ENCODE results near the gene ISL2. TPM values are rescaled to one million over a fixed set of nuclear protein-coding genes. Genes with fewer than 3 reads are reported as not detected.

The ISL2 gene
- total and polyA plus RNA-seq, 5 experiments from 2014 or later: not detected

DNA sequence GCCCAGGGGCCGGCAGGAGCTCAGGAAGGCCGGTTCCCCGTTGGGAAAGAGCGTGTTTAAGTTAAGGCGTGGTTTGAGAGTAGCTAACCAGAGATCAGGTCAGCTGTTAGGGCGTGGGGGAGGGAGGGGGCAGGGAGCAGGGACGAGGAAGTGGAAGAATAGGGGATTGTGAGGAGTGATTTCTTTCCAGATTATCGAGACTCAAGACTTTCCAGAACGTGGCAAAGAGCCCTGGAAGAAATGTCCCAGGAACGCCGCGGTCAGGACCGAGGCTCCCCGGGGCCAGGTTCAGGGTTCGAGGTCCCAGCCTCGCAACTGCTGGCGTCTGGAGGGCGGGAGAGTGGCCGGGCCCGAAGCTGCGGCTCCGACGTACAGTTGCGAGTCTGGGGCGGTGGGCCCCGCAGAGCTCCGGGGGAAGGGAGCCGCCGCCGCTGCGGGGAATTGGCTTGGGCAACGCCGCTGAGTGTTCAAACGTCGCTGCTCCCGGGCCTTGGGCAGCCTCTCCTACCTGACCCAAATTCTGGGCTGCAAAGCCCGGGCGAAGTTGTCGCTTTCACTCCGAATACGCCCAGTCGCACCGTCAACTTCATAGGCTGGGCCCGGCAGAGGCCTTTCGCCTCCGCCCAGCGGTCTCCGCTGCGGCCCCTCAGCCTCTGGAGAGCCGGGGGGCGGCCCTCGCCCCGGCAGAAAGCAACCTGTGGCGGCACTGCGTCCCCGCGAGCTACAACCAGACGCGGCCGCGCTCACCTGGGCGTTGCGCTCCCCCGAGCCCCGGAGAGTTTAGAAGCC is 9.5 kb downstream of the ISL2 start:
- DNase-seq: peak in 1 of 10 donors; percentile 19
- ATAC-seq: peak; percentile 48
- no peak overlapping the region for H3K27ac Mint-ChIP-seq
- H3K36me3 Mint-ChIP-seq: peaks cover 23 to 38% (median 35%) of the 10 kb centered on the region in 3 donors
- peaks cover 0 to 7% (median 0%) of the 10 kb centered on the region in 9 donors for H3K9me3 Mint-ChIP-seq
- POLR2A ChIA-PET: no interaction called here
- H3K4me1 Mint-ChIP-seq: peaks cover 13 to 35% (median 27%) of the 10 kb centered on the region in 4 donors
- peaks cover 37 to 54% (median 50%) of the 10 kb centered on the region in 5 donors for H3K27me3 Mint-ChIP-seq
- peak overlapping the region; percentile 21 to 85 (median 66) for H3K4me3 Mint-ChIP-seq

DNA sequence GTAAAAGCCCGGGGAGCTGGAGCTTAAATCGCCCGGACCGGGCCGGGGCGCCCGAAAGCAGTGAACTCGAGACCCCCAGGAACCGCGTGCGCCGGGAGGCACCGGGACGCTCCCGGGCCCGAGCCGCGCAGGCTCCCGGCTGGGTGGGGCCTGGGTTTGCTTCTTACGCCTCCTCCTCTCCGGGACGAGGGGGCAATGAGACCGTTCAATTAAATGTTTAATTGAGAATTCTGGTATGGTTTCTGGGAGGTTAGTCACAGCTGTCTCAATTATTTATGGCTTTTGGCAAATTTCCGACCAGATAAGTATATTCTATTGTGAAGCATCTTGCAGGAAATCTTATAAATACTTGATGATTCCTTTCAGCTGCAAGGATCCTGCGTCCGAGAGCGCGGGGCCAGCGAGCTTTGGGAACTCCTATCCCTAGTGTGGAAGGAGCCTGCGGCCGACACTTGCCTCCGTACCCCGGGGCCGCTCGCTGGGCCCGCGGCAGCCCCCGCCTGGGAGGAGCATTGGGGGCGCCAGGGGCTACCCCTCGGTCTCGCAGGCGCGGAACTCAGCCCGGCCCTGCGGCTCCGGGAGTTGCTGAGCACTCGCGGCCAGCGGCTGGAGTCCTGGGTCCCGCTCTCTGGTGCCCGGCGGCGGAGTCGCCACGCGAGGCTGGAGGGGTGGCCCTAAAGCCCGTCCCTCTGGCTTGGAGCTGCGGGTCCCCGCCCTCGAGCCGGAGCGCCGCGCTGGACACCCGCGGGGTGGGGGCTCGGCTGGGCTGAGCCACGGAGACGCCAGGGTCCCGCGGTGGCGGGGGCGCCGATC is 10.3 kb downstream of the ISL2 start:
- POLR2A ChIA-PET: interaction anchor here (0.5 kb wide), 1 partner anchor 12 kb away, joined by 3 read pairs; no protein-coding TSS in a partner anchor
- Mint-ChIP-seq H3K4me3 (peak overlapping the region in 9 of 10 donors; percentile 7 to 76 (median 36)), H3K4me1 (peaks cover 8 to 29% (median 20%) of the 10 kb centered on the region in 4 donors), H3K9me3 (peaks cover 0 to 7% (median 0%) of the 10 kb centered on the region in 9 donors), H3K36me3 (peaks cover 23 to 36% (median 35%) of the 10 kb centered on the region in 3 donors), H3K27me3 (peaks cover 32 to 47% (median 44%) of the 10 kb centered on the region in 5 donors), H3K27ac (no peak overlapping the region)
- no peak for DNase-seq
- ATAC-seq: peak; percentile 9 to 26

DNA sequence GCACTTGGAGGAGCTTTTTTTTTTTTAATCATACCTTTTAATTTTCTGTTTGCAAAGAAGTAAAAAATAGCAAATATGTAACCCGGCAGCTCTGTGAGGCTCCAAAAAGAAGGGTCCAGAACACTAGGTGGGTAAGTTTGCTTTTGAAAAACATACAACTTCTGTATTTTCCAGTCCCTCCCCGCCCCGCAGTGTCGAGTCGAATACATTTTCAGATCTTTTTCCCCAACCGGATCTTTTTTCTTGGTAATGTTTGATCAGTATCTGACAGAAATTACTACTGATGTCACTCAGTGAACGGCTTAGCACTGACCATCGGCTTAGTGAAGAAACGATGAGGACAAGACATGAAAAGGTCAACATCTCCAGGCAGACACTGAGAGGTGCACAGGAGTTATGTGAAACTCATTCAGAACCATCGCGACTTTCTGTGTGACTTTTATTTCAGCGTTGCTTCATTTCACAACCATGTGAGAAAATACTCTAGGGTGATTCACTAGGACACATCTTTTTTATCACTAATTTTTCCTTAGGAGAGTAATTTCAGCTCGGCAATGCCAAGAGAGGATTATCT is 11.0 kb downstream of the ISL2 start:
- peaks cover 31 to 43% (median 40%) of the 10 kb centered on the region in 5 donors for H3K27me3 Mint-ChIP-seq
- ATAC-seq (no peak), DNase-seq (no peak)
- peaks cover 0 to 7% (median 0%) of the 10 kb centered on the region in 9 donors for H3K9me3 Mint-ChIP-seq
- peaks cover 23 to 41% (median 36%) of the 10 kb centered on the region in 3 donors for H3K36me3 Mint-ChIP-seq
- H3K4me1 Mint-ChIP-seq: peaks cover 6 to 25% (median 16%) of the 10 kb centered on the region in 4 donors
- peak overlapping the region in 6 of 10 donors; percentile 19 to 47 (median 37) for H3K4me3 Mint-ChIP-seq
- POLR2A ChIA-PET: no interaction called here
- H3K27ac Mint-ChIP-seq: no peak overlapping the region

DNA sequence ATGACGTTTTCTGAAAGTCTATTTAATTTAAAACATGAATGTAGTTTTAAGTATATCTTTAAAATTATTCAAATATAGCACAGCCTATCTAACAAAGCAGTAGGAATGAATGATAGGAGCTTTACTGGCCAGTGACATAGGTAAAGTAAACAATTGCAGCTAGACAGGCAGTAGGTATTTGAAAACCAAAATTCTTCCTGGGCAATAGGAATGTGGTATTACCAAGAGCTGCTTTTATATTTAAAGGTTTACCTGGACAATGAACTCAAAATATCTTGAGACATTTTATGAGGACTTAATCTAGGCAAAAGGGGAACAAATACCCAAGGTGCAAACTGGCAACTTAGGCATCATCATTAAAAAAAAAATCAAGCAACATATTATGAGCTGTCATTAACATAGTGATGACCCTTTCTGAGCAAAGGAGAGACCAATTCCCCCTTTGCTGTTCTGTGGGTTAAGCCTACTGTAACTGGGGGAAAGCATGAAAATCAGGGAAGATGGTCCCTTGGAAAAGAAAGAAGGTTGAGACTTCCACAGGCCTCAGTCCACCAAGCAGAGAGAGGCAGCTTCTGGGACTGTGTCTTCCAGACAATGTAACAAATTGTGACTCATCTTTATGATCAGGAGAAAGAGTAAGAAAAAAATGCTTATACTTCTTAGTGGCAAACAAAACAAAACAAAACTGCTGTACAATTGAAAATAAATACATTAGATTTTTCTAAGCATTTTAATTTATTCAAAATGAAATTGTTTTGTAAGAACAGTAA is 12.9 kb downstream of the ISL2 start:
- DNase-seq: no peak
- ATAC-seq: no peak
- no peak overlapping the region for H3K4me3 Mint-ChIP-seq
- peaks cover 24 to 30% (median 25%) of the 10 kb centered on the region in 5 donors for H3K27me3 Mint-ChIP-seq
- peaks cover 0 to 7% (median 0%) of the 10 kb centered on the region in 9 donors for H3K9me3 Mint-ChIP-seq
- no peak overlapping the region for H3K27ac Mint-ChIP-seq
- peaks cover 25 to 50% (median 47%) of the 10 kb centered on the region in 3 donors for H3K36me3 Mint-ChIP-seq
- H3K4me1 Mint-ChIP-seq: peaks cover 6 to 17% (median 14%) of the 10 kb centered on the region in 4 donors
- POLR2A ChIA-PET: interaction anchor here (0.7 kb wide), 1 partner anchor 217 kb away, joined by 3 read pairs; no protein-coding TSS in a partner anchor

DNA sequence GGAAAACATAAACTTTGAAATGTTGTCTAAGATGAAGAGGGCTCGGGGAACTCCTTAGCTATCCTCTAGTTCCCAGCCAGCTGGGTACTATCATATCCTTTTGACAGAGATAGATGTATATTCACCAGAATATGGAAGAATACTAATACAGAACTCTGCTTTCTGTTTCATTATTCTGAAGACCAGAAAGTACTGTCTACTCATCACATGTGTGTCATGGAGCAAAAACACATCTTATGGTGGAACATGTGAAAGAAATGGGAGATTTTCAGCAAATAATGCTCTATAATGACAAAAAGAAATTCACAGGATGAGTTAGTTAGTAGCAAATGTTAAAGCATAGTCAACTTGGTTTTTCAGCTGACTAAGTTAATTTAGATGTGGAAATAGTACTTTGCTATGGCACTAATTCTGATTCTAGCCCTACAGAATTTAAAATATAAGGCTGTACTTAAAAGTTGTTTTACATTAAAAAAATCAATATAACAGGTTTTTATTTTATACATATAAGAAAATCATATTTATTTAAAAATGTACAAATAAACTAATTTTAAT is 16.5 kb downstream of the ISL2 start:
- no peak for ATAC-seq
- no peak for DNase-seq
- Mint-ChIP-seq H3K4me3 (no peak overlapping the region), H3K36me3 (peaks cover 13 to 54% (median 49%) of the 10 kb centered on the region in 3 donors), H3K27ac (no peak overlapping the region), H3K4me1 (no peaks in the 10 kb centered on the region), H3K27me3 (peaks cover 3 to 9% (median 4%) of the 10 kb centered on the region in 5 donors), H3K9me3 (peaks cover 0 to 2% (median 0%) of the 10 kb centered on the region in 9 donors)
- POLR2A ChIA-PET: no interaction called here

DNA sequence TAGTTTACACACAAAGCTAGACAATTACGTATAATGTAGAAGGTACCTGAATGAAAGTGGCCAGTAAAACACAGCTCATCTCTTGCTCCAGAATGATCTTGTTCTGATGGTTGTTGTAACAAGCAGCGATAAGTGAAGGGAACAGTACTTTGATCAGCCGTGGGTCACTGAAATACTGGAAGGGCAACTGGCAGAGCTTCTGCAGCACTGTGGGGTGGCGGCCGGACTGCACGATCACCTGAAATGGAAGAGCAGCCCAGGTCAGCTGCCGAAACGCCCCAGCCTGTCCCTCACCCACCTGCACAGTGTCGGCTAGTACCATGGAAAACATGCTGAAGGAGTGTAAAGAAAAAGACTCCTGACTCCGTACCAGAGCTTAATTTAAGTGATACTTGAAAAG is 17.3 kb downstream of the ISL2 start:
- Mint-ChIP-seq H3K27me3 (peaks cover 0 to 4% (median 2%) of the 10 kb centered on the region in 5 donors), H3K4me1 (no peaks in the 10 kb centered on the region), H3K9me3 (no peaks in the 10 kb centered on the region), H3K36me3 (peaks cover 10 to 49% (median 44%) of the 10 kb centered on the region in 3 donors), H3K4me3 (no peak overlapping the region), H3K27ac (no peak overlapping the region)
- DNase-seq: no peak
- ATAC-seq: no peak
- POLR2A ChIA-PET: no interaction called here

DNA sequence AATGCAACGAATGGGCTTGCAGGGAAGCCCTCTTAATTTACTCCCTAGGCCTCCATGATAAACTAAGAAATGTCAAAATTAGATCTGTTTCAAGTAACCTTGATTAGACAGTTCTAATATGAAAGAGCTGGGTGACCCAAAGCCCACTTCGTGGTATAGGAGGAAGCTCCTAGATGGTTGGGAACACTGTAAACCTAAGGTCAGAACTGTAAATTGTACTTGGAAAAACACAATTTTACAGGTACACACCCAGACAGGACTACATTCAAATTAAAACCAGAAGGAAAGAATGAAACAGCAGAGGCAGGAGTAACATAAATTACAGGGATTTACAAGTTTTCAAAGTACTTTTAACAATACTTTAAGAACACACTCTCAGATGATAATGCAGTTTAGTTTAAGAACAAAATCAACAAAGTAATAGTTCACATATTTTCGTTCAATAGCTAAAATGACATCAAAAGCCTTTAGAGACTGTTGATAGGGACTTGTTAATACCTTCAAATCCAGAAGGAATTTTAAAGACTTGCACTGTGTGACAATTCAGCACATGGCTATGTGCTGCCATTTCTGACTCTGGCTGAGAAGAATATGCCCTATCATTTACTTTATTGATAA is 18.4 kb downstream of the ISL2 start:
- Mint-ChIP-seq H3K27ac (no peak overlapping the region), H3K4me1 (no peaks in the 10 kb centered on the region), H3K4me3 (no peak overlapping the region), H3K36me3 (peaks cover 5 to 47% (median 43%) of the 10 kb centered on the region in 3 donors), H3K9me3 (no peaks in the 10 kb centered on the region), H3K27me3 (no peaks in the 10 kb centered on the region)
- DNase-seq: no peak
- no peak for ATAC-seq
- POLR2A ChIA-PET: no interaction called here

DNA sequence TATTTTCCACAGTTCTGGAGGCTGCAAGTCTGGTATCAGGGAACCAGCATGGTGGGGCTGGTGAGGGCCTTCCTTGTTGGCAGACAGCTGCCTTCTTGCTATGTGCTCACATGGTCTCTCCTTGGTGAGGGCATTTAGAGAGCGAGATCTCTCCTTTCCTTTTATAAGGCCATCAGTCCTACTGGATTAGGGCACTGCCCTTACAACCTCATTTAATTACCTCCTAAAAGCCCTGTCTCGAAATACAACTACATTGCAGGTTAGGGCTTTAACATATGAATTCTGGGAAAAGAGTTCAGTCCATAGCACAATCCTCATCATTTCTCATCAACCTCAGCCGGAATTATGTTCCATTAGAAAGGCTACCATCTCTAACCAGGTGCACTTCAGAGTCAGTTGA is 21.9 kb downstream of the ISL2 start:
- no peaks in the 10 kb centered on the region for H3K27me3 Mint-ChIP-seq
- H3K4me1 Mint-ChIP-seq: no peaks in the 10 kb centered on the region
- no peak overlapping the region for H3K27ac Mint-ChIP-seq
- ATAC-seq (no peak), DNase-seq (no peak)
- no peak overlapping the region for H3K4me3 Mint-ChIP-seq
- H3K9me3 Mint-ChIP-seq: no peaks in the 10 kb centered on the region
- POLR2A ChIA-PET: no interaction called here
- peaks cover 4 to 44% (median 42%) of the 10 kb centered on the region in 3 donors for H3K36me3 Mint-ChIP-seq

DNA sequence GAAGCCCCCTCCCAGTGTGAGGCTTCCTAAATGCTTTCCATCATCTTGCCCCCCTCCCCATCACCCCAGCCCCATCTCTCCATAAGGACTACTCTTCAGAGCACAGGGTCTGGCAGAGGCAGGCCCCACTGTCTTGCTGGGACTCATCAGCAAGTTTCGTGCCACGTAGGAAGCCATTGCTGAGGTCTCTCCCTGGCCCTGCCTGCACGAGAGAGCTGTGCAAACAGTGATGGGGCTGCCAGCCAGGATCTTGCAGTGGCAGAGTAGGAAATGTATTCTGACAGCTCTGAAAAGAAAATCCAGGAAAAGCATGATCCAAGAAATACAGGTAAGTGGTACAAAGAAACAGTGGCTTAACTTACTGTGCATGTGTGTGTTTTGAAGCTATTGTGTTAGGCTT is 22.6 kb downstream of the ISL2 start:
- POLR2A ChIA-PET: no interaction called here

DNA sequence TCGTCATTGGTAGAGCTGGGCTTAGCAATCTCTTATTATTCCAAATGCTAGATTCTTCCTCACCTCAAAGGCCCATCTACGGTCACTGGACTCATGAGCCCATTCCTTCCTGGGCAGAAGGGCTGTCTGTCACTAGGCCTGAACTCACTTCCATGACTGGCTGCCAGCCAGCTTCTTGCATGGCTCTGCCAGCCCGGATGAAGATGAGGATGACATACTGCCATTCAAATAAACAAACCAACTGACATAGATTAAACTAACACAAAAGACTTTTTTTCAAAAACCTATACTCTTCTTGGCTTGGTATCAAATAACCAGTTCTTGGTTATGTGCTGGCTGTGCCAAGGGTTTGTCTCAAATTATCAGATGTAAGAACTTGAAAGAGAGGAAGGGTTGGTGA is 23.8 kb downstream of the ISL2 start:
- DNase-seq: no peak
- POLR2A ChIA-PET: no interaction called here
- H3K9me3 Mint-ChIP-seq: no peaks in the 10 kb centered on the region
- H3K36me3 Mint-ChIP-seq: peaks cover 2 to 40% (median 37%) of the 10 kb centered on the region in 3 donors
- H3K4me1 Mint-ChIP-seq: peaks cover 0 to 1% (median 0%) of the 10 kb centered on the region in 4 donors
- no peak overlapping the region for H3K27ac Mint-ChIP-seq
- H3K27me3 Mint-ChIP-seq: no peaks in the 10 kb centered on the region
- no peak for ATAC-seq
- H3K4me3 Mint-ChIP-seq: no peak overlapping the region

More for the DNA sequence above, 22.6 kb downstream of the ISL2 start:
- no peak overlapping the region for H3K4me3 Mint-ChIP-seq
- H3K9me3 Mint-ChIP-seq: no peaks in the 10 kb centered on the region
- no peak overlapping the region for H3K27ac Mint-ChIP-seq
- no peaks in the 10 kb centered on the region for H3K27me3 Mint-ChIP-seq
- peaks cover 0 to 40% (median 39%) of the 10 kb centered on the region in 3 donors for H3K36me3 Mint-ChIP-seq
- no peak for DNase-seq
- H3K4me1 Mint-ChIP-seq: peaks cover 0 to 1% (median 0%) of the 10 kb centered on the region in 4 donors
- no peak for ATAC-seq

DNA sequence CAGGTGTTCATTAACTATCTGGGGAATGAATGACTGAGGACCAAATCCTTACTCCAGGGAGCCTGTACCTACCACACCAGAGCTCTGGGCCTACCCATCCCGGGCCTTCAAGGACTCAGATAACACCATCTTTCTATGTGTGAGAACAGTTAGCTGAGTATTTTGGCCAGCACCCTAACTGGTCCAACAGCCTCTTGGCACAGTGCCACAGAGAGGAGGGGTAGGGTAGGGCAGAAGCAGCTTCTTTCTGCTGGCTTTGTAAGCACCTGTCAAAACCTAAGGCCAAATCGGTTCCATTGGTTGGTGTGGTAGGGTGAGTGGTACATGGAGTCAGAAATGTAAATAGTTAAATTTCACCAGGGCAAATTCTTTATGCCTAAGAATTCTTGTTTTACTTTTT is 26.7 kb downstream of the ISL2 start:
- peaks cover 5 to 42% (median 39%) of the 10 kb centered on the region in 3 donors for H3K36me3 Mint-ChIP-seq
- ATAC-seq (no peak), DNase-seq (no peak)
- H3K27me3 Mint-ChIP-seq: no peaks in the 10 kb centered on the region
- no peak overlapping the region for H3K4me3 Mint-ChIP-seq
- no peaks in the 10 kb centered on the region for H3K9me3 Mint-ChIP-seq
- POLR2A ChIA-PET: no interaction called here
- H3K4me1 Mint-ChIP-seq: peaks cover 0 to 1% (median 0%) of the 10 kb centered on the region in 4 donors
- H3K27ac Mint-ChIP-seq: no peak overlapping the region

Measured in naive thymus-derived CD8-positive, alpha-beta T cell (primary cell).